SK-N-SH (cell line): ENCODE measurements around the gene HOXD13. TPM values are rescaled to one million over a fixed set of nuclear protein-coding genes. Genes with fewer than 3 reads are reported as not detected.

ENCODE experiments used
- CTCF ChIA-PET: fragments of 300-600, 350-600 bp; formaldehyde crosslinking; extraction: SDS; loops from one replicate; lab custom pipeline; 2021; lab: Yijun Ruan, JAX
- POLR2A ChIA-PET: fragments of 350-600 bp; sonication (Branson Sonifier 250); formaldehyde crosslinking; extraction: SDS; loops from one replicate; lab custom pipeline; 2020; ENCODE audit warnings: antibody characterized with exemption, inconsistent platforms; lab: Yijun Ruan, JAX
- DNase-seq: peaks from one replicate; pipeline ENCODE4 v3.0.0; 2012
- H2AFZ ChIP-seq: fragments of 200-600 bp; sonication (generic); 2 replicates; pipeline ENCODE4 v1.8.1; 2016; ENCODE audit warnings: antibody characterized with exemption, mild to moderate bottlenecking, low read depth
- H3F3A ChIP-seq: fragments of 200-600 bp; sonication (generic); replicated peaks from 2 replicates; pipeline ENCODE3; 2016; ENCODE audit warnings: antibody characterized with exemption, mild to moderate bottlenecking; ENCODE audit not compliant: insufficient read depth
- H3K27ac ChIP-seq, 2 experiments: fragments of 200-500 bp in 1 of 2; fragments of 200-600 bp in 1 of 2; sonication (Bioruptor generic) in 1 of 2; sonication (generic), shearing (Covaris generic) in 1 of 2; 2 replicates each; pipeline versions ENCODE4 v1.5.1 to v1.6.1; 2014 to 2016; ENCODE audit warnings: low read depth in 2 of 2, inconsistent platforms in 1 of 2, low read length in 1 of 2, mild to moderate bottlenecking in 1 of 2, mixed read lengths in 1 of 2
- H3K27me3 ChIP-seq: fragments of 200-600 bp; sonication (generic), shearing (Covaris generic); 2 replicates; pipeline ENCODE4 v1.6.1; 2016; ENCODE audit warnings: mixed run types; ENCODE audit not compliant: insufficient read depth
- H3K36me3 ChIP-seq, 2 experiments: fragments of 200-500 bp in 1 of 2; fragments of 200-600 bp in 1 of 2; sonication (Bioruptor generic) in 1 of 2; sonication (generic) in 1 of 2; replicated peaks in 1 of 2; 2 replicates each; pipeline versions ENCODE3 to v1.5.1; 2014 to 2016; ENCODE audit warnings: low read length in 1 of 2, mild to moderate bottlenecking in 1 of 2; ENCODE audit not compliant: insufficient read depth in 2 of 2, control insufficient read depth in 1 of 2
- H3K4me1 ChIP-seq, 2 experiments: fragments of 200-500 bp in 1 of 2; fragments of 200-600 bp in 1 of 2; sonication (Bioruptor generic) in 1 of 2; sonication (generic), shearing (Covaris generic) in 1 of 2; 2 replicates each; pipeline versions ENCODE4 v1.5.1 to v1.6.1; 2014 to 2016; ENCODE audit warnings: low read depth in 1 of 2, low read length in 1 of 2, mixed run types in 1 of 2; ENCODE audit not compliant: insufficient read depth in 2 of 2, control insufficient read depth in 1 of 2
- H3K4me2 ChIP-seq: fragments of 200-600 bp; sonication (generic), shearing (Covaris generic); 2 replicates; pipeline ENCODE4 v1.6.1; 2017; ENCODE audit warnings: mixed run types
- H3K4me3 ChIP-seq, 2 experiments: fragments of 200-500 bp in 1 of 2; fragments of 200-600 bp in 1 of 2; sonication (Bioruptor generic) in 1 of 2; sonication (generic), shearing (Covaris generic) in 1 of 2; 2 replicates each; pipeline versions ENCODE4 v1.5.1 to v1.8.1; 2014 to 2016; ENCODE audit warnings: low read depth in 2 of 2, inconsistent platforms in 1 of 2, low read length in 1 of 2, mild to moderate bottlenecking in 1 of 2, mixed read lengths in 1 of 2, moderate library complexity in 1 of 2
- H3K79me2 ChIP-seq: fragments of 200-600 bp; sonication (generic); 2 replicates; pipeline ENCODE4 v1.8.1; 2017; ENCODE audit warnings: mild to moderate bottlenecking; ENCODE audit not compliant: insufficient read depth
- H3K9ac ChIP-seq: fragments of 200-600 bp; sonication (generic); 2 replicates; pipeline ENCODE4 v1.6.1; 2017; ENCODE audit warnings: mixed run types
- H3K9me2 ChIP-seq: fragments of 200-600 bp; sonication (generic); 2 replicates; pipeline ENCODE4 v1.6.1; 2017; ENCODE audit warnings: mixed run types
- H3K9me3 ChIP-seq: fragments of 200-600 bp; sonication (generic); 2 replicates; pipeline ENCODE4 v1.6.1; 2017; ENCODE audit warnings: mixed run types, mild to moderate bottlenecking, moderate library complexity
- H4K20me1 ChIP-seq: fragments of 200-600 bp; sonication (generic); 2 replicates; pipeline ENCODE4 v1.6.1; 2017; ENCODE audit warnings: mild to moderate bottlenecking, mixed run types; ENCODE audit not compliant: insufficient read depth
- FOSL2 ChIP-seq: IDR thresholded peaks from 2 replicates; pipeline ENCODE4 v1.4.0; 2012; ENCODE audit warnings: low read depth, mild to moderate bottlenecking, moderate library complexity, borderline replicate concordance
- FOXJ3 ChIP-seq: sonication (generic); formaldehyde crosslinking; IDR thresholded peaks from 2 replicates; pipeline ENCODE4 v1.5.1; 2020; ENCODE audit warnings: mild to moderate bottlenecking, missing genetic modification reagents
- FOXM1 ChIP-seq: IDR thresholded peaks from 2 replicates; pipeline ENCODE4 v1.4.0; 2012; ENCODE audit warnings: low read depth, mild to moderate bottlenecking
- GABPA ChIP-seq: IDR thresholded peaks from 2 replicates; pipeline ENCODE4 v1.4.0; 2012; ENCODE audit warnings: low read depth, mild to moderate bottlenecking
- IRF3 ChIP-seq: fragments of 150-350 bp; IDR thresholded peaks from 2 replicates; pipeline ENCODE4 v1.6.1; 2016; ENCODE audit warnings: mild to moderate bottlenecking, low read depth, low read length
- MAX ChIP-seq: IDR thresholded peaks from 2 replicates; pipeline ENCODE4 v1.4.0; 2012; ENCODE audit warnings: low read depth
- POLR2AphosphoS5 ChIP-seq: IDR thresholded peaks from 2 replicates; pipeline ENCODE4 v1.6.1; 2012; ENCODE audit warnings: low read depth, low read length
- RAD21 ChIP-seq: IDR thresholded peaks from 2 replicates; pipeline ENCODE4 v1.6.1; 2012; ENCODE audit warnings: mild to moderate bottlenecking, low read length
- RFX5 ChIP-seq: IDR thresholded peaks from 2 replicates; pipeline ENCODE4 v1.6.1; 2012; ENCODE audit warnings: mild to moderate bottlenecking, improper control_type of control experiment, low read length
- RXRA ChIP-seq: IDR thresholded peaks from 2 replicates; pipeline ENCODE4 v1.4.0; 2012; ENCODE audit warnings: low read depth, mild to moderate bottlenecking, borderline replicate concordance
- USF1 ChIP-seq: IDR thresholded peaks from 2 replicates; pipeline ENCODE4 v1.4.0; 2012; ENCODE audit warnings: low read depth, borderline replicate concordance
- YY1 ChIP-seq: IDR thresholded peaks from 2 replicates; pipeline ENCODE4 v1.4.0; 2012; ENCODE audit warnings: low read depth, mild to moderate bottlenecking
- ZBTB33 ChIP-seq: IDR thresholded peaks from 2 replicates; pipeline ENCODE4 v1.4.0; 2012; ENCODE audit warnings: low read depth, borderline replicate concordance
- WGBS: methylation state at CpG from one replicate; pipeline ENCODE4 v1.1.6; 2017; ENCODE audit warnings: low lambda C conversion rate; 5-methylcytosine and 5-hydroxymethylcytosine counted together
- polyA plus RNA-seq, 3 experiments: library from polyadenylated mRNA; depleted of rRNA; stranded (reverse); fragments of >200 nt; gene quantifications; 2 replicates each; pipeline ENCODE4 v1.2.3, GENCODE V29; 2012

HOXD13 gene
- polyA plus RNA-seq, 1 of the 3 experiments (the other 2 are of a cell fraction), result not detected

- no peak for TF ChIP-seq MAX
- TF ChIP-seq YY1, result no peak
- no peak for TF ChIP-seq IRF3
- TF ChIP-seq FOSL2, result no peak
- TF ChIP-seq USF1, result no peak
- TF ChIP-seq RXRA, result no peak
Measured at GRCh38 chr2:176101842-176102241, 9.3 kb downstream of the HOXD13 start (continued).

- POLR2A ChIA-PET, result interaction anchor here (1.1 kb wide), 1 partner anchor 20 kb away, joined by 3 read pairs; the partner anchor contains the start of gene HOXD9
- no peak for TF ChIP-seq FOXM1
- TF ChIP-seq ZBTB33, result no peak
- TF ChIP-seq RFX5, result no peak
- no peak for TF ChIP-seq FOXJ3 (CRISPR knock-in tag)
- no peak for TF ChIP-seq POLR2AphosphoS5
- TF ChIP-seq RAD21, result no peak
- TF ChIP-seq RXRA, result no peak
- no peak for TF ChIP-seq YY1
- no peak for TF ChIP-seq MAX
- TF ChIP-seq USF1, result no peak
- no peak for TF ChIP-seq GABPA
- TF ChIP-seq, all 33 proteins: peak for 0
Measured at GRCh38 chr2:176102309-176102866, 9.9 kb downstream of the HOXD13 start.

More at GRCh38 chr2:176102309-176102866, 9.9 kb downstream of the HOXD13 start:
- peaks cover 97% of the 10 kb centered on the region for H3K27me3 ChIP-seq
- no peak overlapping the region for H3K4me3 ChIP-seq
- no peaks in the 10 kb centered on the region for H3K36me3 ChIP-seq
- no peak overlapping the region for H2AFZ ChIP-seq
- H3K4me1 ChIP-seq, result peaks cover 0 to 24% of the 10 kb centered on the region in 2 experiments; a peak in 3 of 4 replicates
- 66% methylated on average over 7 of the region's 7 CpGs for WGBS
- no peak overlapping the region for H3K9ac ChIP-seq
- CTCF ChIA-PET, result interaction anchor here (0.7 to 17.7 kb wide), 9 partner anchors 9 to 1045 kb away, joined by 3 to 264 read pairs (median 4); partner anchors contain the start of genes HOXD12 and HOXD13
- no peaks in the 10 kb centered on the region for H4K20me1 ChIP-seq
- H3K4me2 ChIP-seq, result no peak overlapping the region
- peaks cover 8% of the 10 kb centered on the region for H3F3A ChIP-seq
- DNase-seq, result no peak
- H3K79me2 ChIP-seq, result no peaks in the 10 kb centered on the region
- no peaks in the 10 kb centered on the region for H3K9me3 ChIP-seq
- H3K27ac ChIP-seq, result no peak overlapping the region
- no peaks in the 10 kb centered on the region for H3K9me2 ChIP-seq
